Activated CD4-positive, CD25-positive, alpha-beta regulatory T cell treated with anti-CD3 and anti-CD28 coated beads, Interleukin-2, amount 50 U/mL, for 72 hours (primary cell): ENCODE data around the gene DBNDD1.
"Not testable (repeated sequence)": the region's sequence is repeated elsewhere in the genome, so short reads cannot be mapped to it uniquely, and the experiment has no call there.

Experiments used
- DNase-seq: peaks from one replicate; pipeline ENCODE4 v3.0.0; 2021

Gene DBNDD1

DNA sequence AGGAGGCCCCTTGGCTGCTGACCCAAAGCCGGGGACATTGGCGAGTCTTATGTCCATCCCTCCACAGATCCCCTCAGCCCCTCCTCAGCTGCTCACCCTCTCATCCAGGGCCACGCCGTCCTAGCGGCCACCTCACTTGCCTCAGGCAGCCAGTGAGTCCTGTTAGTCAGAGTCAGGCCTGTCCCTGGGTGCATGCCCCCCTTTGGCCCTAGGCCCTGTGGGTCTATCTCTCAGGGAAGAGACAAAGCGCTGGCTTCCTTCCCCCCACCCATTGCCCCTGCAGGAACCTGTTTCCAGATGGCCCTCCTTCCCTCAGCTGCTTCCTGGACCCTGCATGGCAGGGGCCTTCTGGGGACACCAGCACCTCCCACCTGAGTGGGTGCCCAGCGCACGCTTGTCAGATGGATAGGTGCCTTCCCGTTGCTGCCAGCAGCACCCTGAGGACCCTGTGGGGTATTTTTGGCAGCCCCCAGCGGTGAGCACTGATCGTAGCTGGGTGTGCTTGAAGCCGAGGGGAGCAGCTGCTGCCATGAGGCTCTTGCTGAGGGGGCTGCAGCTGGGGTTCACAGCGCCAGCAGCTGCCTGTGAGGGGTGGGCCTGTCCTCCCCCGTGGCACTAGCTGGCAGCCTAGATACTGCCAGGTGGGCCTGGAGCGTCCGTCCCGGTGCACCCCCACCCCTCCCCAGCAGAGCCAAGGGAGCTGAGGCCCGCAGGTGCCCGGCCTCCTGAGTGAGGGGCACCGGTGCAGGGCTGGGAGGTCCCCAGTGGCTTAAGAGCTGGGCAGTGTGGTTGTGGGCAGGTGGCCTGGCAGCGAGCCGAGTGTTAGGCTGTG is 8.4 kb downstream of the DBNDD1 start:
- no peak for DNase-seq

DNA sequence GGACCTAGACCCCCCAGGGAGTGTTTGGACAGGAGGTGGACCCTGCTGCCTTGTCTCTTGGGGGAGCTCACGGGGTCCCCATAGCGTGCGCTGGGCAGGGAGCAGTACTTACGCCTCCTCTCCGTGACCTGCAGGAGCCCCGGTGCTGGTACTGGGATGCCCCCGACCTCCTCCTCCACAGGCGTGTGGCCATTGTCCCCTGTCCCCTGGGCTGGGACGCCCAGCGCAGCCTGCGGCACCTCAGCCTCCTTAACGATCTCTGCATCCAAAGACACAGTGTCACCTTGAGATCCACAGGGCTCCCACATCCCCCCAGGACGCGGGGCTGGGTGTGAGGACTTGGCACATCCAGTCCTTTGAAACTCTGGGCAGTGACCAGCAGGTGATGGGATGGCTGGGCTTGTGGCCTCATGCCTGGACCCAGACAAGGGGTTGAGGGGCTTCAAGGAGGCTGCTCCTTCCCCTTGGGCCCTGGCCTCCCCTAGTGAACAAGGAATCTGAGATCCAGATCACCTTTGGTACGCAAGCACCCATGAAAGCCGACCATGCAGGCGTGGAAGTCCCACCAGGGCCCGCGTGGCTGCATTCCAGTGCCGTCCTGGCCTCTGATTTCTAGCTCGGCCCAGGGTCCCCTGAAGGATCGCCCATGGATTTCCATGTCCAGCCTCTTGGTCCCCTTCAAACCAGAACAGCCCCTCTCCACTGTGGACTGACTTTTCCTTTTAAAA is 9.9 kb downstream of the DBNDD1 start:
- DNase-seq = no peak

GRCh38 chr16:90008708-90009145 is 10.5 kb downstream of the DBNDD1 start:
- peak; percentile 49 for DNase-seq

DNA sequence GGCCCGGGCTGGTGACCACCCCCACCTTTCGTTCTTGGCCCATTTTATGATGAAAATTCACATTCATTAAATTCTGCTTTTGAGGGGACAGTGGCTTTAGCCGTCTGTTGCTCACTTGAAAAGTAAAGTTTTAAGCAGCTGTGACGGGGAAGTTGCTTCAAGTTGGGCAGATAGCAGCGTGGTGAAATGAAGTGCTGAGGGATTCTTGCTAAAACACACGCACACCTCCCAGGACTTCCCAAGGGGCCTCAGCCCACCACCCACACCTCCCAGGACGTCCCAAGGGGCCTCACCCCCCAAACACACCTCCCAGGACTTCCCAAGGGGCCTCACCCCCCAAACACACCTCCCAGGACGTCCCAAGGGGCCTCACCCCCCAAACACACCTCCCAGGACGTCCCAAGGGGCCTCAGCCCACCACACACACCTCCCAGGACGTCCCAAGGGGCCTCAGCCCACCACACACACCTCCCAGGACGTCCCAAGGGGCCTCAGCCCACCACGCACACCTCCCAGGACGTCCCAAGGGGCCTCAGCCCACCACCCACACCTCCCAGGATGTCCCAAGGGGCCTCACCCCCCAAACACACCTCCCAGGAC is 11.5 kb downstream of the DBNDD1 start:
- DNase-seq = not testable (repeated sequence)

- DNase-seq = no peak
Observed at GRCh38 chr16:90007015-90007414, 12.2 kb downstream of the DBNDD1 start.

DNA sequence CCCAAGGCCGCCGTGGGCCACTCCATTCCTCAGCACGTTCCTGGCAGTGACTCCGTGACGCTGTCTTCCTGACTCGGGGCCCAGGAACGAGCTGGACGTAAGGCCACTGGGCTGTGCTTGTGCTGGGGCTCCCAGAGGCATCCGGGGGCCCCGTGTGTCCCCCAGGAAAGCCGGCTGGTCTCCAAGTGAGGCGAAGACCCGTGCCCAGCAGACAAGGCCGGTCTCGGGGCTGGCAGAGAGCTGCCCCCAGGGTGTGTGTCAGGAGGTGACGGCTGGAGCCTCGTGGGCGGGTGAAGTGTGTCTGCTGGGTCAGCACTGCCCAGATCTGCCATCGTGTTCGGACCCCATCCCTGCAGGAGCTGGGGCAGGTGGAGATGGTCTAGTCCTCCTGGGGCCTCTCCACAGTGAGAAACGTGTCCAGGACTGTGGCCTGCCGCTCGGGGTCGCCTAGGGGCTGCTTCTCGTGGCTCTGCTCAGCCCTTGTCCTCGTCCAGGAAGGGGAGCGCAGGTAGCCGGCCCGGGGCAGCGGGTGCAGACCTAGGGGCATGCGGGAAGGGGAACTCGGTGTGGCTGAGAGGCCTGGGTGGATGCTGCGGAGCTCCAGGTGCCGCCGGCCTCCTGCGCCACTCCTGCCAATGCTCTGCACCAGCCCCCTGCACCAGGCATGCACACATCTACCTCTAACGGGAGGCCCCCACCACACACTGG is 13.1 kb downstream of the DBNDD1 start:
- DNase-seq = no peak

DNA sequence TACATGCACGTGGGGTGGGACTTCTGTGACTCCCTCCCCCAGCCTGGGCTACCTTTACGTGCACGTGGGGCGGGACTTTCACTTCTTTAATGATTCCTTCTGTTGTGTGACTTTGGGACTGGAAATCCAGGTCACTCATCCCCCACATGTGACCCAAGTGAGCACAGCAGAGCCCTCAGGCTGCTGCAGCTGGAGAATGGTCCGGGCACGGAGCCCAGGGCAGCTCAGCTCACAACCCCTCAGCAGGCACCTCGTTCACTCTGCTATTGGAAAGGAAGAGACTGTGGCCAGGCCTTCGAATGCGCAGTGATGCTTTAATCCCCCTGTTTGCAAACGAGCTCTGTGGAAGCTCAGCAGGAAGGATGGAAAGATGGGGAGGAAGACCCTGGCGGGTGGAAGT is 14.7 kb downstream of the DBNDD1 start:
- no peak for DNase-seq

GRCh38 chr16:90002759-90003158 is 16.5 kb downstream of the DBNDD1 start:
- DNase-seq = no peak

DNA sequence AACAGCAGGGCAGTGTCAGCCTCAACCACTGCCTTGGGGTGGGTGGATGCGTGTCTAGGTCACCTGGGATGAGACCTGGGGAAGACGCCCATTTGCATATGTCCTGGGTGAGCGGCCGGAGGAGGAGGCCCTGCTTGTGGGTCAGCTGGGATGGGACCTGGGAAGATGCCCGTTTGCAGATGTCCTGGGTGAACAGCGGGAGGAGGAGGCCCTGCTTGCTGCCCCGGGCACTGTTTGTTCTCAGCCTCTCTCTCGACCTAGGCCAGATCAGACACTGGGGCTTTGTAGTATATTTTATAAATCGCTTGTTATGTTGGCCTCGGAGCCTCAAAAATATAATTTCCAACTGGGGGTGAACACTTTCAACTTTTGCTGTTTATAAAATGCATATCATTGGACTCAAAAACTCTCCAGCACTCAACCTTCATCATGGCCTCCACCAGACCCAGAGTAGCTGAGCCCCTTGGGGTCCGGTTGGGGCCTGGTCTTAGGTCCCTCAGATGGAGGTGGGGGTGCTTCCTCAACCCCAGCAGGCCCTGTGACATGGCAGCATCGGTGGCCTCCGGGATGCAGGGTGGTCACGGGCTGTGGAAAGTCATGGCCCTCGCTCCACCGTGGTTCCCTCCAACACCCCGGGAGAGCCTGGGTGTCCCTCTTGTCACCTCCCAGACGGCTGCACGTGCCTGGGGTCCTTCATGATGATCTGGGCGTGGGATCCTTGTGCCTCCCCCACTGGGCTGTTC is 17.3 kb downstream of the DBNDD1 start:
- DNase-seq = no peak

DNA sequence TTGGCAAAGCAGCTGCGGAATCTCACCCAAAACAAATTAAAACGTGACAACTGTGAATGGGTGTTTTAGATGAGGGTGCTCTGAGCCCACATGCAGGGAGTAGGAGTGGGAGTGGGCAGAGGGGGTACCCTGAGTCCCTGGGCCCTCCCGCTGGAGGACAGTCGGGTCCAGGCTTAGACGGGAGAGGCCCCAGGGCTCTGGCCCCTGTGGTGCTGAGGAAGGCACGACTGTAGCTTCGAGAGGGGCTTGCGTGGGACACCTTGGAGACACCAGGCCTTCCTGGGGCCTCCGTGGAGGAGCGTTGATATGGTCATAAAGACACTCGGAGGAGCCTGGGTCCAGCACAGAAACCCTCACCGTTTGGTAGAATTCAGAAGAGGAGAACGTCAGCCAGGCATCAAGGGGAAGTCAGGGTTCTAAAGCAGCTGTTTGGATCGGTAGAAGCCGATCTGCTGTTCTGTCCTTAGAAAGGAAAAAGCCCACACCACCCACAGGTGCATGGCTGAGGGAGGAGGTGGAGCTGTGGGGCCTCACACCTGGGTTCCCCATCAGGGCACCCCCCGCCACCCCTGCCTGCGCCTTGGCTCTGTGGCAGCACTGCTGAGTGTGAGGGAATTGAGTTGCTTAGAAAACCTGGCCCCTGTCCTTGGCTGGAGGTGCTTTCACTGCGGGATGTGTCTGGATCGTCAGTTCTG is 18.4 kb downstream of the DBNDD1 start:
- no peak for DNase-seq

DNA sequence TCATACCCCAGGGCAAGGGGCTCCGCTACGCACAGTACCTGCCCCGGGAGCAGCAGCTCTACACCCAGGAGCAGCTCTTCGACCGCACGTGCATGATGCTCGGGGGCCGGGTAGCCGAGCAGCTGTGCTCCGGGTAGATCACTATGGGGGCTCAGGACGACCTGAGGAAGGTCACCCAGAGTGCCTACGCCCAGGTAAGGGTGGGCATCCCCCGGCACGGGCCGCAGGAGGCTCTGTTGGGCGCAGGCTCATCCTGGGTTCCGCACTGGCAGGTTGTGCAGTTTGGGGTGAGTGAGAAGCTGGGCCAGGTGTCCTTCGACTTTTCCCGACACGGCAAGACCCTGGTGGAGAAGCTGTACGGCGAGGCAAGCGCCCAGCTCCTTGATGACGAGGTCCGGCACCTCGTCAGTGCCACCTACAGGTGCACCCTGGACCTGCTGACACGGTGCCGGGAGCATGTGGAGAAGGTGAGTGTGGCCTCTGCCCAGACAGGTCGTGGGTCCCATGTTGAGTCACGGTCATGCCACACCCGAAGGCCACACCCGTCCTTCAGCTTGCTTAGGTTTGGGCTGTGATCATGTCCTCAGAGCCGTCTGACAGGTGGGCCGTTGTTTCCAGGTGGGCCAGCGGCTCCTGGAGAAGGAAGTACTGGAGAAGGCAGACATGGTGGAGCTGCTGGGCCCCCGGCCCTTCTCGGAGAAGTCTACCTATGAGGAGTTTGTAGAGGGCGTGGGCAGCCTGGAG is 19.3 kb downstream of the DBNDD1 start:
- no peak for DNase-seq

DNA sequence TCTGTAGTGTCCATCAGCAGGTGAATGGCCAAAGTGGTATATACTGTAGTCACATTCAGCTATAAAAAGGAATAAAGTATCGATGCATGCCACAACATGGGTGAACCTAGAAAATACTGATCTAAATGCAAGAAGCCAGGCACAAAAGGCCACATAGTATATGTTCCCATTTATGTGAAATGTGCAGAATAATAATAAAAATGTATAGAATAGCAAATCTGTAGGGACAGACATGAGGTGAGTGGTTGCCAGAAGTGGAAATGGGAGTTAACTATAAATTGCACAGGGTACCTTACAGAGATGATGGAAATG is 23.1 kb downstream of the DBNDD1 start:
- no peak for DNase-seq

DNA sequence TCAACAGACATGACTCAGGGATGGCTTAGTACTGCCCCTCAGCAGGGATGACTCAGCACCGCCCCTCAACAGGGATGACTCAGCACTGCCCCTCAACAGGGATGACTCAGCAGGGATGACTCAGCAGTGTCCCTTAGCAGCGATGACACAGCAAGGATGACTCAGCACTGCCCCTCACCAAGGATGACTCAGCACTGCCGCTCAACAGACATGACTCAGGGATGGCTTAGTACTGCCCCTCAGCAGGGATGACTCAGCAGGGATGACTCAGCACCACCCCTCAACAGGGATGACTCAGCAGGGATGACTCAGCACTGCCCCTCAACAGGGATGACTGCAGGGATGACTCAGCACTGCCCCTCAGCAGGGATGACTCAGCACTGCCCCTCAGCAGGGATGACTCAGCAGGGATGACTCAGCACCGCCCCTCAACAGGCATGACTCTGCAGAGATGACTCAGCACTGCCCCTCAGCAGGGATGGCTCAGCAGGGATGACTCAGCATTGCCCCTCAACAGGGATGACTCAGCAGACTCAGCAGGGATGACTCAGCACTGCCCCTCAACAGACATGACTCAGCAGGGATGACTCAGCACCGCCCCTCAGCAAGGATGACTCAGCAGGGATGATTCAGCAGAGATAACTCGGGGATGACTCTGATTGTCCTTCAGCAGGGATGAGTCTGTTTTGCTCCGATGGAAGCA is 23.6 kb downstream of the DBNDD1 start:
- DNase-seq = peak; percentile 52

- DNase-seq = peak; percentile 53
Observed at GRCh38 chr16:89994721-89995474, 24.4 kb downstream of the DBNDD1 start.

- DNase-seq = no peak
Observed at GRCh38 chr16:89994389-89994720, 24.9 kb downstream of the DBNDD1 start.

DNA sequence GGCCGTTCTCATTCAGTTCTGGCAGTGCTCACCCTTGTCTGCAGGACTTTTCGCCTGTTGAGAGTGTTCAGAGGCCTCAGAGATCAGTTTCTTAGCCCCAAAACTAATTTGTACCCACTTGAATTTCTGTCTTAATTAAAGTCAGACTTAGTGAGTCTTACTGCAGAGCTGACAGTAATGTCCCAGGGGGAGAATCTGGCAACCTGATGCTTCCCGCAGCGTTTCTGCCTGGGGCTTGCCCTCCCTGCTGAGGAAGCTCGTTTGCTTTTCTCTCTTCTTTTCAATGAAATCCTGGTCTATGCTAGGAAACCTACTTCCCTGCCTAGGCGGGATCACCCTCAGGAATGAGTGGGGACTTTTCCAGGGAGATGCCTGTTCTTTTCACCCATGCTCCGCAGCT is 25.3 kb downstream of the DBNDD1 start:
- DNase-seq = no peak

DNA sequence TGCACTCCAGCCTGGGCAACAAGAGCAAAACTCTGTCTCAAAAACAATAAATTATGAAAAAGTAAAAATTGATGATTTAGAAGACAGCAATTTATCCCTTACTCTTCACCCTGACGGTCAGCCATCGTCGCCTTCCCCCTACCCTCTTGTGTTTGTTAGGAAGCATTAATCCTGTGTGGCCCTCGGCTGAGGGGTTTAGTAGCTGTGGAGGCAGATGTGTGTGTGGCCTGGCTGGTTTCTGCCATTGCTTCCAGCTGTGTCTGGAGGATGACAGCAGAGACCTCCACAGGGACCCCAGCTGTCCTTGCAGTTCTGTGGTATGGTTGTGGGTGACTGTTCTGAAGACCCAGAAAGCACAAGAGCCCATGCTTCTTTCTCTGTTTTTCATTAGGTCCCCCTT is 25.9 kb downstream of the DBNDD1 start:
- DNase-seq = no peak

GRCh38 chr16:89990799-89991198 is 28.5 kb downstream of the DBNDD1 start:
- DNase-seq = no peak

DNA sequence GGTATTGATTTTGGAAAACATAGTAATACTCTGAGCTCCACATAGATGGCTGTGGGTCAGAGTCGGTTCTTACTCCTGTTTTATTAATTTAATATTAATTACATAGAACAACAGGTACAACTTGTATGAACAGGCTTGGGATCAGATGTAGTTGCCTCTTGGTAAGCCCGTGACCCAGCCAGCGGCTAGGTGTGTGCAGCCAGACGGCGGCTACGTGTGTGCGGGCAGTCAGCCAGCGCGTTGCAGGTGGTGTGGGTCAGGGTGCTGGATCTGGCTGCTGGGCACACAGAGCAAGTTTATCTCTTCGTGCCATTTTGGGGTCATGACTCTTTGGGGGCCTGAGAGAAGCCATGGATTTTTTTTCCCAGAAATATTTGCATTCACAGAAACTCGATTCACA is 30.3 kb downstream of the DBNDD1 start:
- no peak for DNase-seq

DNA sequence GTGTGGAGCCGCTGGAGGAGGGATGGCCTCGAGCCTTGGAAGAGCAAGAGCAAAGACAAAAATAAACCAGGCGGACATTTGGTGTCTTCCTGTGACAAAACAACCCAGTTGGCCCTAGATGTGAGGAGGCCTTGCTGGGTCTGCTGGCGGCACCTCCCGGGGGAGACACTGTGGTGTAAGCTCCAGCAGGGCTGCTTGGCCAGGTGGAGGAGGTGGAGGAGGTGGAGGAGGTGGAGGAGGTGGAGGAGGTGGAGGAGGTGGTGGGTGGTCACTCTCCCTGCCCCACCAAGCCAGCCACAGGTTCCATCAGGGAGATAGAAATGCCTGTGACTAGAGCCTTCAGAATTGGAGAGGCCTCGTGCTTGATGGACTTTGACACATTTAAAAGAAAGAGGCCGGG is 32.1 kb downstream of the DBNDD1 start:
- no peak for DNase-seq
